ENCODE results near the gene SCAP. TPM values are rescaled to one million over a fixed set of nuclear protein-coding genes. Genes with fewer than 3 reads are reported as not detected.
A peak's percentile ranks its signal among the peaks of the same experiment; 100 is the strongest.

SCAP gene
- total and polyA plus RNA-seq, 2 of the 13 experiments (the other 11 are each of a cell fraction or from before 2014, with no cell fraction given) = 40.4 to 53.3 TPM

- TF ChIP-seq ZNF281 (CRISPR knock-in tag; IDR thresholded peaks at IDR 0.05; ENCODE audit: borderline replicate concordance) = peak; percentile 69
- no peak for TF ChIP-seq THYN1 (CRISPR knock-in tag; IDR thresholded peaks at IDR 0.05; ENCODE audit: borderline replicate concordance, low read depth)
- TF ChIP-seq ZNF687 (CRISPR knock-in tag; IDR thresholded peaks at IDR 0.05) = peak; percentile 44
- TF ChIP-seq ZBTB40 (IDR thresholded peaks at IDR 0.05) = no peak
- no peak for TF ChIP-seq ZBTB40 (CRISPR knock-in tag; IDR thresholded peaks at IDR 0.05)
- 0 out of 2 replicates have a peak, but pooled peaks have one; percentile 20 for TF ChIP-seq ZGPAT (CRISPR knock-in tag; IDR thresholded peaks at IDR 0.05)
- TF ChIP-seq ZBTB7A (CRISPR knock-in tag; IDR thresholded peaks at IDR 0.05) = 0 out of 2 replicates have a peak, but pooled peaks have one; percentile 39
- no peak; the same call in 1 of the 2 replicates for TF ChIP-seq ZBTB38 (CRISPR knock-in tag; IDR thresholded peaks at IDR 0.05)
- no peak for TF ChIP-seq ZNF343 (CRISPR knock-in tag; IDR thresholded peaks at IDR 0.05)
- no peak for TF ChIP-seq CBX1 (IDR thresholded peaks at IDR 0.05; ENCODE audit: low read depth)
- TF ChIP-seq DR1 (CRISPR knock-in tag; IDR thresholded peaks at IDR 0.05) = no peak
- no peak for TF ChIP-seq RXRA (CRISPR knock-in tag; IDR thresholded peaks at IDR 0.05)
- TF ChIP-seq ZNF510 (CRISPR knock-in tag; IDR thresholded peaks at IDR 0.05; ENCODE audit: low read depth) = no peak
Measured at GRCh38 chr3:47425383-47425778, 50.4 kb downstream of the SCAP start (continued).

Measured in HepG2 (cell line).